ENCODE results near the gene SLC6A1. TPM values are rescaled to one million over a fixed set of nuclear protein-coding genes. Genes with fewer than 3 reads are reported as not detected.

Gene SLC6A1
- total and polyA plus RNA-seq, 2 of the 13 experiments (the other 11 are each of a cell fraction or from before 2014, with no cell fraction given): not detected

DNA sequence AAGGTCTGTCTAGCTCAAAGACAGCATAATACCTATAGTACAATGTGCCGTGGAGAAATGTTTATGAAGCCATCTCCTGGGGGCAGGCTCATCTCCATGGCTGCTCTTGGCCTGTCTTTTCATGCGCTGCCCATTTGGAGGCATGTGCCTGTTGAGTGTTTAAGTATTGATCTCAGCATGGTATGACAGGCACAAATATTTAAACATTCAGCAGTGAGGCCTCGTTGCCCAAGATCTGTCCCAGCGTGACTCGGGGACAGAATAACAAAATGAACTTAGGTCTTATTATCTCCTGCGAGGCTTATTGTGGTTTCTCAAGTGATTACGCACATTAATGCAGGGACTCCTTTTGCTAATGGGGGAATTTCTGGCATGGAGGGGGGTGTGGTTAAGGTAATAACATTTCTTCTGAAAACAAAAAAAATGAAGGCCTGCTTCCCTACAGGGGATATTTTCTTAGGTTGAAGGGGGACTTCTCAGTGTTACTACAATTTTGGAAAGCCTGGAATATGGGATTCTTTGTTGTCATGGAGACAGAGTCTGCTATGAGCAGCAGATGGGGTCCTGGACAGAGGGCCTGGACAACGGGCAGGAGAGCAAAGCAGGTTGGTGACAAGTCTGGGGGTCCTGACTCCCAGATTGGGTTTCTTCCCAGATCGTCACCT, 4.4 kb upstream of the SLC6A1 start (continued):
- TF ChIP-seq BRCA1 (CRISPR knock-in tag; IDR thresholded peaks at IDR 0.05) (no peak), FOXA3 (CRISPR knock-in tag; IDR thresholded peaks at IDR 0.05) (0 out of 2 replicates have a peak, but pooled peaks have one; percentile 8), ZKSCAN8 (CRISPR knock-in tag; IDR thresholded peaks at IDR 0.05; ENCODE audit: borderline replicate concordance) (no peak), ZNF292 (CRISPR knock-in tag; IDR thresholded peaks at IDR 0.05; ENCODE audit: borderline replicate concordance, low read depth) (0 out of 2 replicates have a peak, but pooled peaks have one; percentile 24)
- TF ChIP-seq, protein P1, sequence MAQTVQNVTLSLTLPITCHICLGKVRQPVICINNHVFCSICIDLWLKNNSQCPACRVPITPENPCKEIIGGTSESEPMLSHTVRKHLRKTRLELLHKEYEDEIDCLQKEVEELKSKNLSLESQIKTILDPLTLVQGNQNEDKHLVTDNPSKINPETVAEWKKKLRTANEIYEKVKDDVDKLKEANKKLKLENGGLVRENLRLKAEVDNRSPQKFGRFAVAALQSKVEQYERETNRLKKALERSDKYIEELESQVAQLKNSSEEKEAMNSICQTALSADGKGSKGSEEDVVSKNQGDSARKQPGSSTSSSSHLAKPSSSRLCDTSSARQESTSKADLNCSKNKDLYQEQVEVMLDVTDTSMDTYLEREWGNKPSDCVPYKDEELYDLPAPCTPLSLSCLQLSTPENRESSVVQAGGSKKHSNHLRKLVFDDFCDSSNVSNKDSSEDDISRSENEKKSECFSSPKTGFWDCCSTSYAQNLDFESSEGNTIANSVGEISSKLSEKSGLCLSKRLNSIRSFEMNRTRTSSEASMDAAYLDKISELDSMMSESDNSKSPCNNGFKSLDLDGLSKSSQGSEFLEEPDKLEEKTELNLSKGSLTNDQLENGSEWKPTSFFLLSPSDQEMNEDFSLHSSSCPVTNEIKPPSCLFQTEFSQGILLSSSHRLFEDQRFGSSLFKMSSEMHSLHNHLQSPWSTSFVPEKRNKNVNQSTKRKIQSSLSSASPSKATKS (CRISPR knock-in tag; IDR thresholded peaks at IDR 0.05): no peak
- TF ChIP-seq, protein P2, sequence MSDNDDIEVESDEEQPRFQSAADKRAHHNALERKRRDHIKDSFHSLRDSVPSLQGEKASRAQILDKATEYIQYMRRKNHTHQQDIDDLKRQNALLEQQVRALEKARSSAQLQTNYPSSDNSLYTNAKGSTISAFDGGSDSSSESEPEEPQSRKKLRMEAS (IDR thresholded peaks at IDR 0.05): peak; percentile 44; the same call in 1 of the 2 replicates
- TF ChIP-seq, protein P3, sequence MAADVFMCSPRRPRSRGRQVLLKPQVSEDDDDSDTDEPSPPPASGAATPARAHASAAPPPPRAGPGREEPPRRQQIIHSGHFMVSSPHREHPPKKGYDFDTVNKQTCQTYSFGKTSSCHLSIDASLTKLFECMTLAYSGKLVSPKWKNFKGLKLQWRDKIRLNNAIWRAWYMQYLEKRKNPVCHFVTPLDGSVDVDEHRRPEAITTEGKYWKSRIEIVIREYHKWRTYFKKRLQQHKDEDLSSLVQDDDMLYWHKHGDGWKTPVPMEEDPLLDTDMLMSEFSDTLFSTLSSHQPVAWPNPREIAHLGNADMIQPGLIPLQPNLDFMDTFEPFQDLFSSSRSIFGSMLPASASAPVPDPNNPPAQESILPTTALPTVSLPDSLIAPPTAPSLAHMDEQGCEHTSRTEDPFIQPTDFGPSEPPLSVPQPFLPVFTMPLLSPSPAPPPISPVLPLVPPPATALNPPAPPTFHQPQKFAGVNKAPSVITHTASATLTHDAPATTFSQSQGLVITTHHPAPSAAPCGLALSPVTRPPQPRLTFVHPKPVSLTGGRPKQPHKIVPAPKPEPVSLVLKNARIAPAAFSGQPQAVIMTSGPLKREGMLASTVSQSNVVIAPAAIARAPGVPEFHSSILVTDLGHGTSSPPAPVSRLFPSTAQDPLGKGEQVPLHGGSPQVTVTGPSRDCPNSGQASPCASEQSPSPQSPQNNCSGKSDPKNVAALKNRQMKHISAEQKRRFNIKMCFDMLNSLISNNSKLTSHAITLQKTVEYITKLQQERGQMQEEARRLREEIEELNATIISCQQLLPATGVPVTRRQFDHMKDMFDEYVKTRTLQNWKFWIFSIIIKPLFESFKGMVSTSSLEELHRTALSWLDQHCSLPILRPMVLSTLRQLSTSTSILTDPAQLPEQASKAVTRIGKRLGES (CRISPR knock-in tag; IDR thresholded peaks at IDR 0.05; ENCODE audit: borderline replicate concordance): no peak

Measured in HepG2 (cell line).